Measurements from ENCODE around the gene CLEC11A. TPM values are rescaled to one million over a fixed set of nuclear protein-coding genes. Genes with fewer than 3 reads are reported as not detected.

Gene CLEC11A
- total and polyA plus RNA-seq, 2 of the 8 experiments (the other 6 are each of a cell fraction or from before 2014, with no cell fraction given) = 4.3 to 17.4 TPM

GRCh38 chr19:50770888-50771287 is 47.7 kb downstream of the CLEC11A start (continued):
- TF ChIP-seq POLR2A (IDR thresholded peaks at IDR 0.05; ENCODE audit: control extremely low read depth in 1 of 2, low read depth in 2 of 2, low read length in 2 of 2) = no peak
- no peak for TF ChIP-seq TAF1 (IDR thresholded peaks at IDR 0.05; ENCODE audit: low read depth, low read length)
- TF ChIP-seq GTF2F1 (IDR thresholded peaks at IDR 0.05; ENCODE audit: borderline replicate concordance, low read depth, low read length) = no peak
- TF ChIP-seq MAFK (IDR thresholded peaks at IDR 0.05; ENCODE audit: low read depth, low read length) = no peak
- TF ChIP-seq, protein P1, sequence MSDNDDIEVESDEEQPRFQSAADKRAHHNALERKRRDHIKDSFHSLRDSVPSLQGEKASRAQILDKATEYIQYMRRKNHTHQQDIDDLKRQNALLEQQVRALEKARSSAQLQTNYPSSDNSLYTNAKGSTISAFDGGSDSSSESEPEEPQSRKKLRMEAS (IDR thresholded peaks at IDR 0.05) = no peak
